ENCODE results near the gene NTHL1. TPM values are rescaled to one million over a fixed set of nuclear protein-coding genes. Genes with fewer than 3 reads are reported as not detected.

The NTHL1 gene
- total and polyA plus RNA-seq, 2 of the 13 experiments (the other 11 are each of a cell fraction or from before 2014, with no cell fraction given): 47.5 to 64.9 TPM

- no peak for TF ChIP-seq ETS1 (CRISPR knock-in tag; IDR thresholded peaks at IDR 0.05)
- TF ChIP-seq SNAPC5 (CRISPR knock-in tag; IDR thresholded peaks at IDR 0.05; ENCODE audit: borderline replicate concordance): no peak
- TF ChIP-seq ZNF580 (CRISPR knock-in tag; IDR thresholded peaks at IDR 0.05; ENCODE audit: borderline replicate concordance, low read depth): peak; percentile 61; the same call in 1 of the 2 replicates
- no peak for TF ChIP-seq ZNF775 (CRISPR knock-in tag; IDR thresholded peaks at IDR 0.05; ENCODE audit: borderline replicate concordance)
- TF ChIP-seq MTA3 (CRISPR knock-in tag; IDR thresholded peaks at IDR 0.05): no peak
Observed at GRCh38 chr16:2009791-2010510, 37.7 kb downstream of the NTHL1 start, which contains the start of gene ZNF598 (continued).

- Histone ChIP-seq H3K36me3 (replicated peaks in 1 of 2; ENCODE audit: control insufficient read depth in 1 of 2, insufficient read depth in 2 of 2, low read length in 2 of 2) (no peaks in the 10 kb centered on the region; a peak in 1 of 5 replicates), H3K9ac (ENCODE audit: insufficient read depth, low read depth, low read length) (peak overlapping the region; percentile 93), H4K20me1 (ENCODE audit: insufficient read depth, low read length) (peaks cover 13% of the 10 kb centered on the region; the same call in 1 of the 2 replicates), H3K79me2 (ENCODE audit: insufficient read depth, low read length) (peaks cover 49% of the 10 kb centered on the region), H2AFZ (ENCODE audit: low read length) (no peak overlapping the region), H3K4me2 (ENCODE audit: low read depth, low read length) (peak overlapping the region; percentile 83), H3K9me3 (ENCODE audit: low read length) (no peaks in the 10 kb centered on the region), H3K4me1 (ENCODE audit: insufficient read depth, low read length) (peaks cover 69% of the 10 kb centered on the region), H3K27ac (ENCODE audit: extremely low read length, insufficient read depth, low read length) (peak overlapping the region; percentile 78), H3K4me3 (replicated peaks in 1 of 3; ENCODE audit: insufficient read depth in 1 of 3, low read depth in 2 of 3, low read length in 3 of 3) (peak overlapping the region; percentile 76 to 81 (median 79)), H3K27me3 (ENCODE audit: control insufficient read depth in 1 of 2, insufficient read depth in 2 of 2, low read length in 2 of 2) (no peaks in the 10 kb centered on the region)
- FAIRE-seq: no peak
- no TSS peak for BruUV-seq (replicated peaks)
- in situ Hi-C loops (cut with HindIII; ENCODE audit: extremely low pct_ligation_motif_present, low pct_unique_long_range_greater_than_20kb) (no loop called here), intact Hi-C loops (cut with micrococcal nuclease; ENCODE audit: unreplicated experiment) (no loop called here)
- ChIA-PET POLR2A (interaction anchor here (0.6 to 2.1 kb wide), 17 partner anchors 9 to 241 kb away, joined by 3 to 16 read pairs (median 4); partner anchors contain the start of genes GFER, NHERF2, NPW and RPS2), CTCF (ENCODE audit: low intra/inter-chr PET ratio, low total read pairs) (interaction anchor here (1.4 kb wide), 1 partner anchor 131 kb away, joined by 4 read pairs; no protein-coding TSS in a partner anchor)
- peak; percentile 6 for ATAC-seq
- no peak for DNase-seq (ENCODE audit: low spot score)
- WGBS (ENCODE audit: low lambda C conversion rate): 0% methylated on average over 14 of the region's 55 CpGs
- TF ChIP-seq KDM5A (IDR thresholded peaks at IDR 0.05; ENCODE audit: borderline replicate concordance, low read length) (0 out of 2 replicates have a peak, but pooled peaks have one; percentile 13), DNMT1 (CRISPR knock-in tag; IDR thresholded peaks at IDR 0.05) (no peak), THRA (CRISPR knock-in tag; IDR thresholded peaks at IDR 0.05; ENCODE audit: borderline replicate concordance) (no peak), CHD4 (IDR thresholded peaks at IDR 0.05; ENCODE audit: borderline replicate concordance, low read length) (no peak), ZNF747 (CRISPR knock-in tag; IDR thresholded peaks at IDR 0.05; ENCODE audit: borderline replicate concordance) (no peak), ARID4A (CRISPR knock-in tag; IDR thresholded peaks at IDR 0.05; ENCODE audit: borderline replicate concordance) (peak; percentile 16), ZNF891 (CRISPR knock-in tag; IDR thresholded peaks at IDR 0.05) (0 out of 2 replicates have a peak, but pooled peaks have one; percentile 12)
Observed at GRCh38 chr16:2009164-2009711, 38.4 kb downstream of the NTHL1 start.
